ENCODE results near the gene SLC30A4. TPM values are rescaled to one million over a fixed set of nuclear protein-coding genes. Genes with fewer than 3 reads are reported as not detected.

The SLC30A4 gene
- total RNA-seq, 1 donor from 2014 or later, result 4.0 TPM

DNA sequence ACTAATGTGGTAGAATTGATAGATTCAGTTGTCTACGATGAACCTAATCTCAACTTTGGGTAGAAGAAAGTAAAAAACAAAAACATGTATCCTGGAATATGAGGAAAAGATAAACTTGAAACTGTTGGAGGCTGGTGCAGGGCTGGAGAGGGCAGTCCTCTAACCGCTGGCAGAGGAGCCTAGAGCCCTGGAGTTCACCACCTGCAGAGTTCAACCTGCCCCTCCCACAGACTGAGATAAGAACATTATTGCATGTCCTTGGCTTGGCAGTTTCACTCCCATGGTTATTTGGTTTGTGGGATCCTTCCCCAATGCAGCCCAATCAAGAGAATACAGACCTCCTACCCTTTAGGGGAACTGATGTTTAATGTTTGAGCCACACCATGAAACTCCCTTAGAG is 91.0 kb downstream of the SLC30A4 start:
- intact Hi-C loops (cut with DNase I), result no loop called here
- no peak for DNase-seq (ENCODE audit: missing footprints)
- ATAC-seq, result no peak

DNA sequence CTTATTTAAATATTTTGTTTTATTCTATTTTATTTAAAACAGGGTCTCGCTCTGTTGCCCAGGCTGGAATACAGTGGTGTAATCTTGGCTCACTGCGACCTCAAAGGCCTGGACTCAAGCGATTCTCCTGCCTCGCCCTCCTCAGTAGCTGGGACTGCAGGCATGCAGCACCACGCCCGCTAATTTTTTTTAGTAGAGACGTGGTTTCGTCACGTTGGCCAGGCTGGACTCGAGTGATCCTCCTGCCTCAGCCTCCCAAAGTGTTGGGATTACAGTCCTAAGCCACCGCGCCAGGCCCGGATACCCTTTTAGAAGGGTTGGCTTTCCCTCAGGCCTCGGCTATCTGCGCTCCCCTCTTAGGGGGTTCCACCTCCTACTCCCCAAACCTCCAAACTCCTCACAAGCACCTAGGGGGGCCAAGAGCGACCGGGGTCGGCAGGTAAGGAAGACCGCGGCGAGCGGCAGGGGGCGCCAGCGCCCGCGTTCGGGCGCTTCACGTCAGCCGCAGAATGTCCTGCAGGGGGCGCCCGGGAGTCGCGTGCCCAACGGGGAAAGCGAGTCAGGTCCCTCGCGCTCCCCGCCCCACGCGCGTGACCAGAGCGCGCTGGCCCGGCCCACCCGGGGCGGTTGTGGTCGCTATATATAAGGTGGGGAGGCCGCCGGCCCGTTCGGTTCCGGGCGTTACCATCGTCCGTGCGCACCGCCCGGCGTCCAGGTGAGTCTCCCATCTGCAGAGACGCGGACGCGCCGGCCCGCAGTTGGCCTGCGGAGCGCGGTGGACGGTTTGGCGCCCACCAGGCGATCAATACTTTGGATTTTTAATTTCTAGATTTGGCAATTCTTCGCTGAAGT is 92.4 kb downstream of the SLC30A4 start:
- intact Hi-C loops (cut with DNase I), result no loop called here
- ATAC-seq (peak; percentile 59), DNase-seq (ENCODE audit: missing footprints) (peak; percentile 90)

Other genes starting within 250 kb of the SLC30A4 start
- 42.0 TPM for gene GATM, start 144.2 kb downstream of the SLC30A4 start, total RNA-seq
- gene BLOC1S6, start 64.6 kb upstream of the SLC30A4 start, total RNA-seq, result 25.0 TPM
- 21.5 TPM for gene SQOR, start 112.3 kb upstream of the SLC30A4 start, total RNA-seq

All from Right ventricle myocardium inferior (tissue), 1 donor.